ENCODE data around the gene NUDT4. TPM values are rescaled to one million over a fixed set of nuclear protein-coding genes. Genes with fewer than 3 reads are reported as not detected.
A peak's percentile ranks its signal among the peaks of the same experiment; 100 is the strongest.

The NUDT4 gene
- total and polyA plus RNA-seq, 8 donors = 46.6 to 126 (median 117) TPM

DNA sequence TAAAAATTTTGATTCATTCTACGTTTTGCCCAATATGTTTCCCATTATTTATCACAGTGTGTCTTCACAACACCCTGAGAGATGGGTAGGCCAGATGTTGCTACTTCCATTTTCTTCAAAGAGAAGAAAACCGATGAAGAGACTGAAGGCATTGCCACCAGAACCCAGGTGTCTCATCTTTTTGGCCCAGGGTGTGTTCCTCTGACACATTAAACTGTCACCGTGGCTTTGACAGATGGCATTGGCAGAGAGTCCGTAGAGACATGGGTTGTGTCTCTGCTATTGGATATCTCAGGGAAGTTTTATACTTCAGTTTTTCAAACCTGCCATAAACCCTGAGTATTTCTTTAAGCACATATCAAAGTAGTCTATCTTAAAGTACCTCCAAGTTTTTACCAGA lies 11.3 kb upstream of the NUDT4 start:
- TF ChIP-seq CTCF (IDR thresholded peaks at IDR 0.05) = no peak
- H3K4me1 ChIP-seq = no peaks in the 10 kb centered on the region
- no peak overlapping the region for H3K4me3 ChIP-seq
- no peak overlapping the region for H3K27ac ChIP-seq
- DNase-seq (no peak), ATAC-seq (no peak)
- intact Hi-C loops (cut with DNase I) = no loop called here
- no peaks in the 10 kb centered on the region for H3K9me3 ChIP-seq
- no peaks in the 10 kb centered on the region for H3K36me3 ChIP-seq
- H3K27me3 ChIP-seq = no peaks in the 10 kb centered on the region

- intact Hi-C loops (cut with DNase I) = no loop called here
- Histone ChIP-seq H3K27ac (no peak overlapping the region), H3K36me3 (no peaks in the 10 kb centered on the region), H3K4me1 (no peaks in the 10 kb centered on the region), H3K4me3 (no peak overlapping the region), H3K27me3 (no peaks in the 10 kb centered on the region), H3K9me3 (no peaks in the 10 kb centered on the region)
- no peak for DNase-seq
- ATAC-seq = no peak
- TF ChIP-seq CTCF (IDR thresholded peaks at IDR 0.05) = no peak
These were observed 9.0 kb upstream of the NUDT4 start for GRCh38 chr12:93368766-93369165.

- Histone ChIP-seq H3K4me3 (no peak overlapping the region), H3K36me3 (no peaks in the 10 kb centered on the region), H3K27me3 (no peaks in the 10 kb centered on the region), H3K9me3 (no peaks in the 10 kb centered on the region), H3K4me1 (no peaks in the 10 kb centered on the region), H3K27ac (no peak overlapping the region)
- intact Hi-C loops (cut with DNase I) = no loop called here
- no peak for TF ChIP-seq CTCF (IDR thresholded peaks at IDR 0.05)
- DNase-seq (no peak), ATAC-seq (peak; percentile 18)
These were observed 8.2 kb upstream of the NUDT4 start for GRCh38 chr12:93369505-93369904.

- Histone ChIP-seq H3K27ac (no peak overlapping the region), H3K27me3 (no peaks in the 10 kb centered on the region), H3K4me1 (peaks cover 2 to 6% of the 10 kb centered on the region in 2 donors), H3K9me3 (no peaks in the 10 kb centered on the region), H3K4me3 (no peak overlapping the region), H3K36me3 (no peaks in the 10 kb centered on the region)
- ATAC-seq (no peak), DNase-seq (no peak)
- no peak for TF ChIP-seq CTCF (IDR thresholded peaks at IDR 0.05)
- intact Hi-C loops (cut with DNase I) = loop anchor here in 1 of 2 donors (10.0 kb wide), 1 partner anchor 116 kb away; no protein-coding TSS in a partner anchor
These were observed 6.8 kb upstream of the NUDT4 start for GRCh38 chr12:93370947-93371346.

- Histone ChIP-seq H3K36me3 (no peaks in the 10 kb centered on the region), H3K27me3 (no peaks in the 10 kb centered on the region), H3K4me1 (peaks cover 11 to 22% of the 10 kb centered on the region in 2 donors), H3K27ac (no peak overlapping the region), H3K4me3 (no peak overlapping the region), H3K9me3 (no peaks in the 10 kb centered on the region)
- no peak for TF ChIP-seq CTCF (IDR thresholded peaks at IDR 0.05)
- ATAC-seq (no peak), DNase-seq (no peak)
- intact Hi-C loops (cut with DNase I) = loop anchor here in 1 of 2 donors (10.0 kb wide), 1 partner anchor 119 kb away; no protein-coding TSS in a partner anchor
These were observed 3.6 kb upstream of the NUDT4 start for GRCh38 chr12:93373961-93374656.
